ENCODE data around the gene NECAB2. TPM values are rescaled to one million over a fixed set of nuclear protein-coding genes. Genes with fewer than 3 reads are reported as not detected.
A peak's percentile ranks its signal among the peaks of the same experiment; 100 is the strongest.

NECAB2 gene
- total RNA-seq, 1 donor from 2014 or later, result 0.84 TPM

DNA sequence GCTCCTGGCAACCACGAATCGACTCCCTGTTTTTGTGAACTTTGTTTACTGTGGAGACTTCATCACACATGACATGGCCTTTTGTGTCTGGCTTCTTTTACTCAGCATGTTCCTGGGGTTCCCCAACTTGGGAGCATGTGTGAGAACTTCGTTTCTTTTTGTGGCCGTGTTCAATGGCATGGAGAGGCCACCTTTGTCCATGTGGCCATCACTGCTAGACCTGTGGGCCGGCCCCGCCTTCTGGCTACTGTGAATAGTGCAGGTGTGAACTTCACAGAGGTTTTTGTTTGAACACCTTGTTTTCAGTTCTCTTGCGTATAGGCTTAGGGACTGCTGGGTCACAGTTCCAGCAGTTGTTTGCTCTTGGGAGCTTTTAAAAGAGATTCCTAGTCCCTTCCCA lies 80.2 kb downstream of the NECAB2 start:
- intact Hi-C loops (cut with micrococcal nuclease), result no loop called here
- ATAC-seq (no peak), DNase-seq (no peak)

DNA sequence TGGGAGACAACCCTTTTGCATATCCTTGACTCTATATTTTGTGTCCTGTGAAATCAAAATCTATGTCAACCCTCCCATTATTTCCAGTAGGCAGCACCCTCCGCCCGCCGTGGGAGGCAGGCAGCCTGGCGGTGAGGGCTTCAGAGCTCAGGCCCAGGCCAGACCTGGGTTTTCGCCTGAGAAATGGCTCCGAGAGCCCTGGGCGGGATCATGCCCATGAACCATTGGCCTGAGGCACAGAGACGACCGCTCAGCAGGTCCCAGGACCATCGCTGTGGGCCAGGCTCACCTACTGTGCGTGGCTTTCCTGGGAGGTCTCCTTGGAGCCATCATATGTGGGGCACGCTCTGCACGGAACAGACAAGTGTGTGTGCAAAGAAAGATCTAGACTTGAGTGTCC lies 80.8 kb downstream of the NECAB2 start:
- intact Hi-C loops (cut with micrococcal nuclease), result no loop called here
- no peak for DNase-seq
- no peak for ATAC-seq

DNA sequence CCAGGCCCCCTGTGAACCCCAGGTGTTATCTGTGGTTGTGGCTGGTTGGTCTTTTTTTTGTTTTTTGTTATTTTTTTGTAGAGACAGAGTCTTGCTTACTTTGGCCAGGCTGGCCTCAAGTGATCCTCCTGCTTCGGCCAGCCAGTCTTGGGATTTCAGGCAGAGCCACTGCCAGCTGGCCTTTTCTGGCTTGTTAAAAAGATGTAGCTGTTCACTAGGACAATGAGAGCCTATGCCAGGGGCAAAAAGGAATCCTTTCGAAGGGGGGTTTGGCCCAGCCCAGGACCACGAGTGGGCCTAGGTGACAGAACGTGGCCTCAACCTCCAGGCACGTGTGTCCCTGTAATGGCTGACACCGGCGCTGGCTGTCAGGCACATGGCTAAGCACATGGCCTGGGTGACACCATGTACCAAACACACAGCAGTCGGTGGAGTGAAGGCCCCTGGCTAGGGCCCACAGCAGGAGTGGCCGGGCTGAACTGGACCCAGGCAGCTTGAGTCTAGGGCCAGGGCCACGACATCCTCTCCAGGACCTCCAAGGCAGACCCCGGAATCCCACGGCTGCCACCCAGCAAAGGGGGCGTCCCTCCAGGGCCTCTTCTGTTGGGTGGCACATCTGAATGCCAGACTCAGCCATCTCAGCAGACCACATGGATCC lies 81.5 kb downstream of the NECAB2 start:
- intact Hi-C loops (cut with micrococcal nuclease), result no loop called here
- DNase-seq (no peak), ATAC-seq (no peak)

DNA sequence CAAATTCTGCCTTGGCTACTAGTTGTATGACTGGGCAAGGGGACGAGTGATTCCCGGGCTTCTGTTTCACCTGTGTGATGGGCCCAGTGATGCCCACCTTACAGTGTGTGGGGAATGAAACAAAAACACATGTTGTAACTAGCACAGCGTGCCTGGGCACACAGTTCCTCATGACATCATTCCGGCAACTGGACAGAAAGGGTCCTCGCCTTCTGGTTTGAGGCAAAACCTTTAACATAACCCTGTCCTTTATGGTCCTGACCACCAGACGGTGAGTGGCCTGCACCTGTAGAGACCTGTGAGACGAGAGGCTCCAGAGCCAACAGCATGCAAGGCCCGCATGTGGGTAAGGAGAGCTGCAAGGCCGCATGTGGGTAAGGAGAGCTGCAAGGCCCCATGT lies 82.3 kb downstream of the NECAB2 start:
- intact Hi-C loops (cut with micrococcal nuclease), result no loop called here
- ATAC-seq (no peak), DNase-seq (no peak)

DNA sequence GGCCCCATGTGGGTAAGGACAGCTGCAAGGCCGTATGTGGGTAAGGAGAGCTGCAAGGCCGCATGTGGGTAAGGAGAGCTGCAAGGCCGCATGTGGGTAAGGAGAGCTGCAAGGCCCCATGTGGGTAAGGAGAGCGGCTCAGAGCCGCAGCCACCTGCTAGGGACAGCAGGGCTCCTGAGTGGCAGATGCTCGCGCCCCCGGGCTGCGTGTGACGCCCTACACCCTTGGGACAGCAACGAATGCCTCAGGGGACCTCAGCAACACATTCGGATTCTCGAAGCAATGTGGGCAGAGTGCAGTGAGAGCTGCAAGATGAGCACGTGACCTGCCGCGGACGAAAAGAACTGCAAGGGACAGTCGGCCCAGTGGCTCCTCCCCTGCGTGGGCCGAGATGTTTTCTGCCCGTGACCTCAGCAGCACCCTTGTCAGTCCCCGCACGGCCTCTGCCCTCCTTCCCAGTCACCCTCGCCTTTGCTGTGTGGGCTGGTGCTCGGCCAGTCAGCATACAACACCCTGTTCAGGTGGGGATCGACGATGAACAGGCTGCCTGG lies 84.1 kb downstream of the NECAB2 start:
- peak; percentile 47 for ATAC-seq
- intact Hi-C loops (cut with micrococcal nuclease), result no loop called here
- peak; percentile 63 for DNase-seq

Other genes starting within 250 kb of the NECAB2 start
- gene HSBP1, start 160.3 kb upstream of the NECAB2 start, total RNA-seq, result 176 TPM
- 49.0 TPM for gene MLYCD, start 69.1 kb upstream of the NECAB2 start, total RNA-seq
- gene OSGIN1, start 15.0 kb upstream of the NECAB2 start, total RNA-seq, result 4.7 TPM
- gene SLC38A8, start 74.6 kb downstream of the NECAB2 start, total RNA-seq, result 2.0 TPM
- gene MBTPS1, start 148.7 kb downstream of the NECAB2 start, total RNA-seq, result 80.8 TPM
- 23.2 TPM for gene HSDL1, start 176.9 kb downstream of the NECAB2 start, total RNA-seq
- not detected for gene DNAAF1, start 177.1 kb downstream of the NECAB2 start, total RNA-seq
- 31.0 TPM for gene TAF1C, start 218.8 kb downstream of the NECAB2 start, total RNA-seq
- not detected for gene ADAD2, start 222.9 kb downstream of the NECAB2 start, total RNA-seq

All from left ventricle myocardium superior (tissue), 1 donor.